ENCODE measurements around the gene ITGA5.

Gene ITGA5

DNA sequence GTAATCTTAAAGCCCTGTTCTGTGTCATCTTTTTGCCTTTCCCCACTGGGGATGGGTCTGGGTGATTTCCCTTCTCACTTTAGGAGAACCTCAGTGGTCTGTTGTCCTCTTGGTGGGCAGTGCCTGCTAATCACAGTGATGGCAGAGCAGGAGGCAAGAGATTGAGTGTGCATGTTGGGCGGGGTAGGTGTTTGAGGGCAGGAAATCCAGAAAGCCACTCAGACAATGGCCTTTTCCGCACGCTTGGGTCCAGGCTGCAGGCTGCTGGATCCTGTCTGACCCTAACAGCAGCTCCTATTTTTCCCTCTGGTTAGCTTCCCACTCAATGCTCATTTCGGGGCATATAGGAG, 13.7 kb upstream of the ITGA5 start:
- no peak for DNase-seq (ENCODE audit: low read depth)
- no peak overlapping the region for H3K4me3 ChIP-seq (ENCODE audit: low read depth, low read length)

GRCh38 chr12:54431911-54432814, 13.1 kb upstream of the ITGA5 start:
- H3K4me3 ChIP-seq (ENCODE audit: low read depth, low read length) = no peak overlapping the region
- peak; percentile 89 for DNase-seq (ENCODE audit: low read depth)

DNA sequence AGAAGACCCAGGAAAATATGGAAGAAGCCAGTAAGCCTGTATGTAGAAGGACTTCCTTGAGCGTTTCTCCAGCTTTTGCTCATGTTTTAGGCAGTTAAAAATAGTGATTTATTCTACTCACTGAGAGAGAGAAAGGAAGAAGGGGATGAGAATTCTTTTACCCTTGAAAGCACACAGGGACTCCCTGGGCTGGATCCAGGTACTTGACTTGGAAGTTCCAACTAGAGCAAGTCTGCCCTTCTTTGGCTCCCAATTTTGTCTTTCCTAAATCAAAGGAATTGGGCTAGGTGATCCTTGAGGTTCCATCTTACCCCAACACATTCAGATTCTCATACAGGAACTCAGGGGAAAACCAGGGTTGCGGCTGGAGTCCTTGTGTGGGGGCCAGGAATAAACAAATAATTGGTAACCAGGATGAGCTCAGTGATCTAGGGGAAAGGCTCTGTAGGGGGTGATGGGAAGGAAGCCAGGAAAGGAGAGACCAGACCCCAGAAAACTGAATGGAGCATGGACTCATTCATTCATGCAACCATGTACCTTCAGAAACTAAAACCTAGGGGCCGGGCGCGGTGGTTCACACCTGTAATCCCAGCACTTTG, 11.5 kb upstream of the ITGA5 start:
- DNase-seq (ENCODE audit: low read depth) = no peak
- no peak overlapping the region for H3K4me3 ChIP-seq (ENCODE audit: low read depth, low read length)

- no peak overlapping the region for H3K4me3 ChIP-seq (ENCODE audit: low read depth, low read length)
- DNase-seq (ENCODE audit: low read depth) = no peak
These were observed 10.0 kb upstream of the ITGA5 start for GRCh38 chr12:54429014-54429471.

DNA sequence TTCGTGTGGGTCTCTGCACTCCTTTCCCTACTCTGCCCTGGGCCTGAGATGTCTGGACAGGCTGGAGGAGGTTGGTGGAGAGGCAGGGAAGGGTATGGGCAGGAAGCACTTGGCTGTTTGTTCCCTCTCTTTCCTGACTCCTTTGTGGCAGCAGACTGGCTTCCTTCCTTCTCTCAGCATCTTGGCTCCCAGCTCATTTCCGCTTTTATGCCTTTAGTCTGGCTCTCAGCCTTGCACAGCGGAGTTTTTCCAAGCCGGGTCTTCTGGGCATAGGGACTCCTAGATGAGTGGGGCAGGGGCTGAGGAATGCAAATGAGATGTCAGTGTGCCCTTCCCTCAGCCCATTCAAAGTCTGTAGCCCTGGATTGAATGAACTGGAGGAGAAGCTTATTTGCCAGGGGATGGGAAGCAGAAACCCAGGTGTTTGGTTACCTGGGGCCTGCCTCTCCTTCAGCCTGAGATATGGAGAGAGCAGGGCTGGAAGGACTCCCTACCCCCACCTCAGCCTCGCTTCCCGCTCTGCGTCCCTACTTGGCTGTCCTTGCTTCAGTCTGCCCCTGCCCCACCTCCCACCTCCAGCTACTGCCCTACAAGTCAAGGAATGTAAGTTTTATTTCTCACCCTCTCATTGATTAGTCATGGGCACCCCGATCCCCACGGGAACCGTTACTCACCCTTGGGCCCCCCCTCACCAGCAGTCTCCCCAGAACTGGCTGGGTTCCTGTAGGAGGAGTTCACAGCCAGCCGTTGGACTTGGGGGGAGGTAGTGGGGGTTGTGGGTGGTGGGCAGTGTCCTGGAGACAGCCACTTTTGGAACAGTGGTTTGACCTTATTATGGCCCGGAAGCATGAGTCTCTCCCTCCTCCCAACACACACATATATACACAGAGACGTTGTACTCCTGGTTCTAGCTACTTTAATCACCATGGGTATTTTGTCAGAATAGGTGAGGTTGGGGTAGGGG, 9.3 kb upstream of the ITGA5 start:
- DNase-seq (ENCODE audit: low read depth) = peak; percentile 95
- no peak overlapping the region for H3K4me3 ChIP-seq (ENCODE audit: low read depth, low read length)

GRCh38 chr12:54427106-54427505, 8.0 kb upstream of the ITGA5 start:
- DNase-seq (ENCODE audit: low read depth) = no peak
- no peak overlapping the region for H3K4me3 ChIP-seq (ENCODE audit: low read depth, low read length)

- no peak for DNase-seq (ENCODE audit: low read depth)
- no peak overlapping the region for H3K4me3 ChIP-seq (ENCODE audit: low read depth, low read length)
These were observed 7.6 kb upstream of the ITGA5 start for GRCh38 chr12:54426690-54427089.

- no peak overlapping the region for H3K4me3 ChIP-seq (ENCODE audit: low read depth, low read length)
- DNase-seq (ENCODE audit: low read depth) = no peak
These were observed 6.6 kb upstream of the ITGA5 start for GRCh38 chr12:54425702-54426101.

- DNase-seq (ENCODE audit: low read depth) = no peak
- no peak overlapping the region for H3K4me3 ChIP-seq (ENCODE audit: low read depth, low read length)
These were observed 5.2 kb upstream of the ITGA5 start for GRCh38 chr12:54424224-54424623.

GRCh38 chr12:54423816-54424150, 4.7 kb upstream of the ITGA5 start:
- H3K4me3 ChIP-seq (ENCODE audit: low read depth, low read length) = no peak overlapping the region

GRCh38 chr12:54421879-54422250, 2.8 kb upstream of the ITGA5 start:
- DNase-seq (ENCODE audit: low read depth) = no peak
- no peak overlapping the region for H3K4me3 ChIP-seq (ENCODE audit: low read depth, low read length)

More at GRCh38 chr12:54423816-54424150, 4.7 kb upstream of the ITGA5 start:
- DNase-seq (ENCODE audit: low read depth) = no peak

- no peak overlapping the region for H3K4me3 ChIP-seq (ENCODE audit: low read depth, low read length)
- peak; percentile 60 for DNase-seq (ENCODE audit: low read depth)
These were observed 2.3 kb upstream of the ITGA5 start for GRCh38 chr12:54421175-54421878.

DNA sequence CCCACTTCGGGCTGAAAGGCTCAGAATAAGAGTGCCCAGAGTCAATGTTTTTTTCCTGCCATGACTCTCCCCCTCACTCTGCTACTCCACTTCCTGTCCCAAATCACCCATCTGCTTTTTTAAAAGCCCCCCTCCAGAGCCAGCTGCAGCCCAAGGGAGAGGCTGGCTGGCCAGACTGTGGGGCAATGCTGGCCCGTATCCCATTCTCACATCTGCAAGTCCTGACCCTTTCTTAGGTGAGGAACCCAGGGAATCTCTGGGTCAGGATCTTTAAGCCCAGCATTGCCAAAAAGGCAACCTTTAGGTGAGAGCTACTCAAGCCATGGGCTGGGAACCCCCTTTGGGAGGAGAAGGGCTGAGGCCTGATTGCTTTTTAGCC, 1.7 kb upstream of the ITGA5 start:
- no peak for DNase-seq (ENCODE audit: low read depth)
- no peak overlapping the region for H3K4me3 ChIP-seq (ENCODE audit: low read depth, low read length)

- DNase-seq (ENCODE audit: low read depth) = no peak
- peak overlapping the region; percentile 95 for H3K4me3 ChIP-seq (ENCODE audit: low read depth, low read length)
These were observed 502 bp downstream of the ITGA5 start for GRCh38 chr12:54418441-54419087.

- no peak for DNase-seq (ENCODE audit: low read depth)
- peak overlapping the region; percentile 95 for H3K4me3 ChIP-seq (ENCODE audit: low read depth, low read length)
These were observed 1.2 kb downstream of the ITGA5 start for GRCh38 chr12:54417712-54418440.

DNA sequence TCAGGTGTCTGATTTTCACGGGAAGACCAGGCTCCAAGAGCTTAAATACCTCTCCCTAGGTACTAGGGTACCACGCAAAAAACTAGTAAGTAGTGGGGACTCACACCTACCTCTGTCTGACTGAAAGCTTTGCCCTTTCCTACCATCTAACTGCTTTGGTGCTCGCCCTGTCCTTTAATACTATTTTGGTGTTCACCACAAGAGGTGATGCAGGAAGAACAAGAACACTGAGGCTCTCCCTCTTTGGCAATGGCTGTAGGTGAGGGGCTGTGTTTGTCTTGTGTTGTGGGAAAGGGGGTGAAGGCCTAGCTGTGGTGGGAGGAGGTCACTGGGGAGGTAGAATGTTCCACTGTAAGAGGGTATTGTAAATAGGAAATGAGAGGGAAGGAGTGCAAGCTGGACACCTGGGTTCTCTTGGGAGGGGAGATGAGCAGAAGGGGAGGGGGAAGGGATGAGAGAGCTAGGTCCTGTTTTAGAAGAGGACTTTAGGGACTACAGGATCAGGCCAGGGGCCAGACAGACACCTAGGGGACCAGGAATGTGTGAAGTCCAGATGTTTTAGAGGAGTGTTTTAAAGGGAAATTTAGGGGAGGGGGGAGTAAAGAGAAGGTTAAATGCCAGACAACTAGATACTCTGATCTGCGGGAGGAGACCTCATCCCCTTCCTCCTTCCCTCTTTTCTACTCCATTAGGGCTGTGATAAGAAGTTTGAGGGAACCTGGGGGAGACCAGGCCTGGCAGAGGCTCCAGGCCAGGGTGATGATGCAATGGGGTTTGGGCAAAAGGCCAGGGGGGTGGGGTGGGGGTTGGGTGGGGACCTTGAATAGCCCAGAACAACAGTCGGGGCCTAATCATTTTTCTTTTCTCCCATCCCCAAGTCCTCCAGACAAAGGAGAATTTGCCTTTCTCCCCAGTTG, 2.1 kb downstream of the ITGA5 start:
- H3K4me3 ChIP-seq (ENCODE audit: low read depth, low read length) = peak overlapping the region; percentile 95
- no peak for DNase-seq (ENCODE audit: low read depth)

GRCh38 chr12:54415221-54415929, 3.7 kb downstream of the ITGA5 start:
- DNase-seq (ENCODE audit: low read depth) = no peak
- peak overlapping the region; percentile 95 for H3K4me3 ChIP-seq (ENCODE audit: low read depth, low read length)
